ENCODE data around the gene KRT84. TPM values are rescaled to one million over a fixed set of nuclear protein-coding genes. Genes with fewer than 3 reads are reported as not detected.
"Not testable (repeated sequence)": the region's sequence is repeated elsewhere in the genome, so short reads cannot be mapped to it uniquely, and the experiment has no call there.

KRT84 gene
- polyA plus RNA-seq, 3 donors: not detected

GRCh38 chr12:52350021-52350620, 35.3 kb downstream of the KRT84 start:
- no peak for DNase-seq (ENCODE audit: extremely low read depth in 1 of 11, low read depth in 9 of 11, low spot score in 4 of 11)

DNA sequence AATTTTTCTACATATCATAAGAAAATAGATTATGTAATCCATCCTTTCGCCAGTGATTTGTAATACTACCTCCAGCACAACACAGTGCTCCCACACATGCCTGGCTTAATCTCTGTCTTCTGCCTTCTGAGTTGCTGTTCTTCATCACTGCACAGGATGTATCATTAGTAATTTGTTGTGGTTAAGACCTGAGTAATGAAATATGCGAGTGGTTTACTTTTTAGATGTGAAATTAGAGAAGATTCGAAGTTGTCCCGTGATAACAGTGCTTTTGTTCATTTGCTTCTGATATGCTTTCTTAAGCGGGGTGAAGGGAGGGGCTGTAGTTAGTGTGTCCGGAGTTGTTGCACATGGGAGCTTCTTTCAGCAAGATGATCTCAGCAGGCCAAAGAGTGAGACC, 36.3 kb downstream of the KRT84 start:
- no peak for DNase-seq (ENCODE audit: extremely low read depth in 1 of 11, low read depth in 9 of 11, low spot score in 4 of 11)

GRCh38 chr12:52347551-52348510, 37.6 kb downstream of the KRT84 start:
- DNase-seq (ENCODE audit: extremely low read depth in 1 of 11, low read depth in 9 of 11, low spot score in 4 of 11): no peak

DNA sequence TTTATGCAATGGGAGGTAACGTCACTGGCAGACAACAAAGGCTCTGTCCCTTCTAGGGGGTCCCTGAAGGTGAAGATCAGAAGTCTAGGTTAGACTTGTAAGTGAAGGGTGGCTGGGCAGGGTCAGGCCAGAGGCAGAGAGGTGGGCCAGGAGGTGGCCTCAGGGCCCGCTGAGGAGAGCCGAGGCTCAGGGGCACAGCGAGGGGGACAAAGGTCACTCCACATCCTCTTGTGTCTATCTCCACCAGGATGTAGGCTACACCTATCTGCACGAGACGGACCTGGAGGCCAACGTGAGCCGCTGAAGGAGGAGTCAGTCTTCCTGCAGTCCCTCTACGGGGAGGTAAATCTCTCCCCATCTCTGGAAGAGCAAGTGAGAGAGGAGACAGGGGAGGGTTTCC, 38.4 kb downstream of the KRT84 start:
- DNase-seq (ENCODE audit: extremely low read depth in 1 of 11, low read depth in 9 of 11, low spot score in 4 of 11): no peak

DNA sequence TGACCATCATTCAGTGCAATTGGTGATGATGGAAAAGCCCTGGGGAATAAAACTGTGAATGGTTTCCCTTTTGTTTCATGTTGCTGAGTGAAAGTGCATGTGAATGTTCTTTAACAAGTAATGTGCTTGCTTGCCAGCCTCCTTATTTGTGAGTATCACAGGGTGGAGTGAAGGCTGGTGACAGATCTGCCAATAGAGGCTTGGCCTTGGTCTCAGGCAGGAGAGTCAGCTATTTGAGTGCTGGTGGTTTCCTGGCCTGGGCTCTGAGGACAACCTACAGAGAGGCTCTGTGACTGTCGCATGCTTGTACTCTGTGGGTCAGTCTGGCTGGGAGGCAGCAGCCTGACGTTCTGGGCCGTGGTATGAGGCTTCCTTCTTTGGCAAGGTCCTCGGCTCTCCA, 38.9 kb downstream of the KRT84 start:
- no peak for DNase-seq (ENCODE audit: extremely low read depth in 1 of 11, low read depth in 9 of 11, low spot score in 4 of 11)

DNA sequence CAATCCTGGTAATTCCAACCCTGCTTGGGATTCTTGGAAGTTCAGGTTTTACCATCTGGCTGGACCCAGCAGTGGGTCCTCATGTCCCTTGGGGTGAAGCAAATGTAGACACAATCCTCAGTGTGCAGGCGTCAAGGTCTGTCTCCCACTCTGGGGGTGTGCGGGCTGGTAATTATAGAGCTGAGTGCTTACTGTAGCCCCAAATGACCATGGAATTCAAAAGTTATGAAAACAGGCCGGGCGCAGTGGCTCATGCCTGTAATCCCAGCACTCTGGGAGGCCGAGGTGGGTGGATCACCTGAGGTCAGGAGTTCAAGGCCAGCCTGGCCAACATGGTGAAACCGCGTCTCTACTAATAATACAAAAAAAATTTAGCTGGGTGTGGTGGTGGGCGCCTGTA, 40.4 kb downstream of the KRT84 start:
- not testable (repeated sequence) for DNase-seq (ENCODE audit: extremely low read depth in 1 of 11, low read depth in 9 of 11, low spot score in 4 of 11)

- no peak for DNase-seq (ENCODE audit: extremely low read depth in 1 of 11, low read depth in 9 of 11, low spot score in 4 of 11)
Measured at GRCh38 chr12:52344111-52344510, 41.3 kb downstream of the KRT84 start.

- no peak for DNase-seq (ENCODE audit: extremely low read depth in 1 of 11, low read depth in 9 of 11, low spot score in 4 of 11)
Measured at GRCh38 chr12:52343550-52343949, 41.9 kb downstream of the KRT84 start.

DNA sequence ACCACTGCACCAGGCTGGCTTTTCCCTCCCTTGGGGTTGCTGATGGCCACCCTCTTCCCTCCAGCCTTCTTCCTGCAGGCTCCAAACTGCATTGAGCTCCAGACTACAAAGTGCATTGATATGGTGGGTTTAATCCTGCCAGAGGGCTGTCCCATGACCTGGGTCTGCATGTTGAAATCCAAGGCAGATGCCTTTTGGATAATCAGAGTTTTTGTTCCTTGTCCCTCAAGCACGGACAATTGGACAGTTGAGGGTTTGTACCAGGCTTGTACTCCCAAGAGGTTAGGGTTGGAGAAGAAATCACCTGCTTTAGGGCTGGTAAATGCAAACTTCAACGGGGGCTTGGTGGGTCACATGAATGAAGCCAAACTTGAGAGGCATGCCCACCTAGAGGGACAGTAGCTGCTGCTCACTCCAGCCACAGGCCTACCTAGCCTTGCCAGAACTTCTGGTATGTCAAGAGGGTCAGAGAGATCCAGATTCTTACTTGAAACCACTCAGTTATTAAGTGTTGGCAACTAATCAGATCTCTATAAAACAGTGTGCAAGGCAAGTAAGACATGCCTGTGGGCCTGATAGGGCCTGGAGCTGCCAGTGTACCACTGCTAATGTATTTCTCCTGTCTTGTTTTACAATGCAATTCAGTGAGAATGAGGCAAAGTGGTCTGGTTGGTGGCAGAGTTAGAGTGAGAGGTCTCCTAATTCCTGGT, 42.5 kb downstream of the KRT84 start:
- DNase-seq (ENCODE audit: extremely low read depth in 1 of 11, low read depth in 9 of 11, low spot score in 4 of 11): no peak

DNA sequence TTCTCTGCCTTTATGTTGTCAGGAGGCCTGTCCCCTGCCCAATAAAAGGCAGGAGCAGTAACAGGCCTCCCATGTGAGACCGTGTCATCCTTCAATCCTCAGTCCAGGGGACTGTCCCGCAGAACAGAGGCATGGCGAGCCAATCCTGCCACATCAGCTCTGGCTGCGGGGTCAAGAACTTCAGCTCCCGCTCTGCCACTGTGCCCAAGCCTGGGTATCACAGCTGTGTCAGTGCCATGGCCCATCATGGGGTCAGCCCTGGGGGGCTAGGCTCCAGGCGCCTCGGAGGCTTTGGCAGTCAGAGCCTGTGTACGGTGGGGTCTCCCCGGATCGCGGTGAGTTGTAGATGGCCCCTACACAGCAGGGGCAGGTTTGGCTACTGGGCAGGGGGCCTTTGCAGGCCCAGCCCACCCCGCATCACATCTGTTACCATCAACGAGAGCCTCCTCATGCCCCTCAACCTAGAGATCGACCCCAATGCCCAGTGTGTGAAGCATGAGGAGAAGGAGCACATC, 44.3 kb downstream of the KRT84 start:
- no peak for DNase-seq (ENCODE audit: extremely low read depth in 1 of 11, low read depth in 9 of 11, low spot score in 4 of 11)

DNA sequence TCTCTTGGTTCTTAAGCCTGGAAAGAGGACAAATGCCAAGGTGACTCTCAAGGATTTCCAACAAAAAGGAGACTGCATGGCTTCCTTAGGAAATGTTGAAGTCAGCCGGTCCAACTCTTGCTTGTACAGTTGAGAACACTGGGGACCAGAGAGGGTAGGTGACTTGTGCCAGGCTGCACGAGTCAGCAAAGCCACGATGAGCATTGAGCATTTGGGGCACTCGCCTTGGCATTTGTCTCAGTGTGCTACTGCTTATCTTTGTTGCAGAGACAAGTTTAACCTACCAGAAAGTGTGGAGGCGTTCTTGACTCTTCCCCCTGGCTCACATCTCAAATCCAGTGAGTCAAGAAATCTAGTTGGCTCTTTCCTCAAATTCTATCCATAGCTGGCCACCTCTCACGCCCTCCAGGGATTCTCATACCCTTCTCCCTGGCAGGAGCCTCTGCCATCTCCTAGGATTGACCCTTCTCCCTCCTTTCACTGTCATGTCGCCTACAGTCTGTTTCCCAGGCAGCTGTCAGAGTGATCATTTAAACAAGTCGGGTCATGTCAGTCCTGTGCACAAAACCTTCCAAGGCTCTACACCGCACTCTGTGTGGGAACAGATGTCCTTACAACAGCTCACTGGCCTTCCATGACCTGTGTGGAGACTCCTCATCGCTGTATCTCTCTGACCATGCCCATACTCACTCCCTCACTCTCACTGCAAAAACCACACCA, 47.1 kb downstream of the KRT84 start:
- no peak for DNase-seq (ENCODE audit: extremely low read depth in 1 of 11, low read depth in 9 of 11, low spot score in 4 of 11)

DNA sequence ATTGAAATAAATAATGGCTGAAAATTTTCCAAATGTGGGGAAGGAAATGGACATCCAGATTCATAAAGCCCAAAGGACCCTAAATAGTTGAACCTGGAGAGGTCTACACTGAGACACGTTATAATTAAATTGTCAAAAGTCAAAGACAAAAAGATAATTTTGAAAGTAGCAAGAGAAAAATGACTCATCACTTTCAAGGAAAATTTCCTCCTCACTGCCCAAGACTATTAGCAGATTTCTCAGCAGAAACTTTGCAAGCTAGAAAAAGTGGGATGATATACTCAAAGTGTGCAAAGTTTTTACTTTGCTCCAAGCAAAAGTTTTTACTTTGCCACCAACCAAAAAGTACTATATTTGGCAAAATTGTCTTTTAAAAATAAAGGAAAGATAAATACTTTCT, 48.4 kb downstream of the KRT84 start:
- no peak for DNase-seq (ENCODE audit: extremely low read depth in 1 of 11, low read depth in 9 of 11, low spot score in 4 of 11)

- DNase-seq (ENCODE audit: extremely low read depth in 1 of 11, low read depth in 9 of 11, low spot score in 4 of 11): no peak
Measured at GRCh38 chr12:52336641-52337040, 48.8 kb downstream of the KRT84 start.

GRCh38 chr12:52335598-52336262, 49.7 kb downstream of the KRT84 start:
- no peak for DNase-seq (ENCODE audit: extremely low read depth in 1 of 11, low read depth in 9 of 11, low spot score in 4 of 11)

DNA sequence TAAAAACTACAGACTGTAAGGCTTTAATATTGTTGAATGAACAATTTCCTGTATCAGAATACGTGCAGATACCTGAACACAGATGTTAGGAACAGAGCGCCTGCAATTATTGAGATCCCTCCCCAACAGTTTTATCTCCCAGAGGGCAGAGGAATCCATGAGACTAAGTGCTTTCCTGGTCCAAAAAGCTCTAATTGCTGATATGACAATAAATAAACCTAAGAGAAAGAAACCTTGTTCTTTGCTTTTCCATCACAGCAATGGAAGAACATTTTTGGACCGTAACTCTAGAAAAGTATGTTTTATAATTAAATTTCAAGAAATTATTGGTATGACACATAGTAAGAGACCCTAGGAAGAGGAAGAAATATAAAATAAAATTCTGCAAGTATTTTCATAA, 51.3 kb downstream of the KRT84 start:
- DNase-seq (ENCODE audit: extremely low read depth in 1 of 11, low read depth in 9 of 11, low spot score in 4 of 11): no peak

GRCh38 chr12:52333321-52333720, 52.1 kb downstream of the KRT84 start:
- DNase-seq (ENCODE audit: extremely low read depth in 1 of 11, low read depth in 9 of 11, low spot score in 4 of 11): no peak

DNA sequence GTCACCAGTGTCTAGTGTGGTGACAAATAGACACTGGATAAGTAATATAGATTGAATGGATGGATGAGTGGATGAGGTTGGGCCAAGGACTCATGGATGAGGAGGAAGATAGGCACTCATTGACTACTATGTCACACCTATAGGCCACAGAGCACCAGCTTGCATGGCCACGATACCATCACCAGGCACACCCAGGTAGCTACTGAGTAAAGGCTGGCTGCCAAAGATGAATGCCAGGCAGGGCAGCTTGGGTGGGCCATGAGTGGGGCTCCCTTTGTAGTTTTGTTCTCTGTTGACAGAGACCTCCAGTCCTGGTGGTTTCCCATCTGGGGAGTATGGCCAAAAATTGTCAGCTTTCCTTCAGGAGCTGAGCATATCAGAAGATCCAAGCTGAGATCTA, 53.1 kb downstream of the KRT84 start:
- no peak for DNase-seq (ENCODE audit: extremely low read depth in 1 of 11, low read depth in 9 of 11, low spot score in 4 of 11)

GRCh38 chr12:52331833-52332232, 53.6 kb downstream of the KRT84 start:
- DNase-seq (ENCODE audit: extremely low read depth in 1 of 11, low read depth in 9 of 11, low spot score in 4 of 11): no peak

GRCh38 chr12:52331039-52331438, 54.4 kb downstream of the KRT84 start:
- no peak for DNase-seq (ENCODE audit: extremely low read depth in 1 of 11, low read depth in 9 of 11, low spot score in 4 of 11)
